GM10248 (cell line): ENCODE measurements around the gene PEPD.

ENCODE experiments used
- CTCF ChIA-PET: fragments of 300-600 bp; sonication (Branson Sonifier 250); formaldehyde crosslinking; extraction: SDS; loops from one replicate; lab custom pipeline; 2021; ENCODE audit warnings: antibody characterized with exemption; lab: Yijun Ruan, JAX
- POLR2A ChIA-PET: fragments of 350-650 bp; sonication (Branson Sonifier 250); formaldehyde crosslinking; extraction: SDS; loops from one replicate; lab custom pipeline; 2020; ENCODE audit warnings: antibody characterized with exemption; lab: Yijun Ruan, JAX
- DNase-seq: peaks from one replicate; pipeline ENCODE4 v3.0.0; 2012; ENCODE audit errors: extremely low spot score
- CTCF ChIP-seq: IDR thresholded peaks from 2 replicates; pipeline ENCODE4 v1.5.1; 2012; ENCODE audit warnings: mild to moderate bottlenecking, low read depth; ENCODE audit errors: extremely low read depth, missing control alignments, control extremely low read depth

PEPD gene

GRCh38 chr19:33550768-33551167 is 29.2 kb upstream of the PEPD start:
- ChIA-PET CTCF (interaction anchor here (1.1 kb wide), 1 partner anchor 9 kb away, joined by 4 read pairs; no protein-coding TSS in a partner anchor), POLR2A (no interaction called here)
- no peak for TF ChIP-seq CTCF
- no peak for DNase-seq

GRCh38 chr19:33547676-33548075 is 26.1 kb upstream of the PEPD start:
- POLR2A ChIA-PET, result no interaction called here
- CTCF ChIA-PET, result no interaction called here
- no peak for DNase-seq
- TF ChIP-seq CTCF, result no peak

GRCh38 chr19:33546656-33547055 is 25.1 kb upstream of the PEPD start:
- ChIA-PET CTCF (no interaction called here), POLR2A (no interaction called here)
- no peak for TF ChIP-seq CTCF
- DNase-seq, result no peak

- no peak for DNase-seq
- ChIA-PET POLR2A (no interaction called here), CTCF (interaction anchor here (1.0 to 1.6 kb wide), 3 partner anchors 9 to 20 kb away, joined by 3 to 4 read pairs (median 4); no protein-coding TSS in a partner anchor)
- no peak for TF ChIP-seq CTCF
Observed at GRCh38 chr19:33545217-33545981, 23.8 kb upstream of the PEPD start.

- ChIA-PET POLR2A (no interaction called here), CTCF (interaction anchor here (1.2 to 1.5 kb wide), 2 partner anchors 10 to 119 kb away, joined by 3 to 4 read pairs; no protein-coding TSS in a partner anchor)
- DNase-seq, result no peak
Observed at GRCh38 chr19:33535226-33535625, 13.6 kb upstream of the PEPD start.

GRCh38 chr19:33532859-33533460 is 11.4 kb upstream of the PEPD start:
- ChIA-PET POLR2A (no interaction called here), CTCF (no interaction called here)
- no peak for DNase-seq
- no peak for TF ChIP-seq CTCF

More at GRCh38 chr19:33535226-33535625, 13.6 kb upstream of the PEPD start:
- TF ChIP-seq CTCF, result no peak
